ENCODE results near the gene F2R. TPM values are rescaled to one million over a fixed set of nuclear protein-coding genes. Genes with fewer than 3 reads are reported as not detected.
A peak's percentile ranks its signal among the peaks of the same experiment; 100 is the strongest.

The F2R gene
- total RNA-seq, 2 donors from 2014 or later, result 16.1 to 46.7 TPM

- H3K4me3 ChIP-seq, result peak overlapping the region; percentile 63 to 80
Measured at GRCh38 chr5:76717222-76718083, 1.5 kb downstream of the F2R start.

GRCh38 chr5:76718381-76718832, 2.5 kb downstream of the F2R start:
- TF ChIP-seq CTCF (IDR thresholded peaks at IDR 0.05), result no peak
- Histone ChIP-seq H3K27me3 (peaks cover 0 to 5% of the 10 kb centered on the region in 2 donors), H3K36me3 (no peaks in the 10 kb centered on the region), H3K4me1 (peaks cover 0 to 31% of the 10 kb centered on the region in 2 donors), H3K27ac (peak overlapping the region in 1 of 2 donors; percentile 4), H3K4me3 (peak overlapping the region in 1 of 2 donors; percentile 80), H3K9me3 (no peaks in the 10 kb centered on the region)
- DNase-seq (ENCODE audit: low spot score), result no peak

More at GRCh38 chr5:76717222-76718083, 1.5 kb downstream of the F2R start:
- H3K27ac ChIP-seq, result peak overlapping the region in 1 of 2 donors; percentile 4
- H3K27me3 ChIP-seq, result peaks cover 0 to 5% of the 10 kb centered on the region in 2 donors
- no peak for TF ChIP-seq CTCF (IDR thresholded peaks at IDR 0.05)
- H3K36me3 ChIP-seq, result no peaks in the 10 kb centered on the region
- H3K4me1 ChIP-seq, result peaks cover 0 to 31% of the 10 kb centered on the region in 2 donors
- no peaks in the 10 kb centered on the region for H3K9me3 ChIP-seq
- no peak for DNase-seq (ENCODE audit: low spot score)

GRCh38 chr5:76718880-76719279, 3.0 kb downstream of the F2R start:
- Histone ChIP-seq H3K27ac (no peak overlapping the region), H3K4me1 (peaks cover 0 to 31% of the 10 kb centered on the region in 2 donors), H3K9me3 (no peaks in the 10 kb centered on the region), H3K27me3 (peaks cover 0 to 5% of the 10 kb centered on the region in 2 donors), H3K4me3 (no peak overlapping the region), H3K36me3 (no peaks in the 10 kb centered on the region)
- TF ChIP-seq CTCF (IDR thresholded peaks at IDR 0.05), result no peak
- no peak for DNase-seq (ENCODE audit: low spot score)

GRCh38 chr5:76720988-76721569, 5.2 kb downstream of the F2R start:
- H3K36me3 ChIP-seq, result no peaks in the 10 kb centered on the region
- H3K27me3 ChIP-seq, result no peaks in the 10 kb centered on the region
- no peak overlapping the region for H3K4me3 ChIP-seq
- H3K27ac ChIP-seq, result no peak overlapping the region
- no peaks in the 10 kb centered on the region for H3K9me3 ChIP-seq
- TF ChIP-seq CTCF (IDR thresholded peaks at IDR 0.05), result no peak
- peaks cover 0 to 22% of the 10 kb centered on the region in 2 donors for H3K4me1 ChIP-seq
- no peak for DNase-seq (ENCODE audit: low spot score)

GRCh38 chr5:76723266-76723665, 7.3 kb downstream of the F2R start:
- Histone ChIP-seq H3K27me3 (no peaks in the 10 kb centered on the region), H3K9me3 (peaks cover 0 to 6% of the 10 kb centered on the region in 2 donors), H3K27ac (no peak overlapping the region), H3K36me3 (no peaks in the 10 kb centered on the region), H3K4me1 (peaks cover 0 to 1% of the 10 kb centered on the region in 2 donors), H3K4me3 (no peak overlapping the region)
- no peak for TF ChIP-seq CTCF (IDR thresholded peaks at IDR 0.05)
- DNase-seq (ENCODE audit: low spot score), result no peak

Data from right atrium auricular region (tissue), 2 donors.